Measurements from ENCODE around the gene ALCAM.

The ALCAM gene

GRCh38 chr3:105532251-105532650 lies 165.5 kb downstream of the ALCAM start:
- H3K9me3 ChIP-seq (replicated peaks in 1 of 11), result no peaks in the 10 kb centered on the region
- H3K27me3 ChIP-seq, result no peaks in the 10 kb centered on the region
- no peak overlapping the region for H3K4me2 ChIP-seq
- no peak overlapping the region for H3K27ac ChIP-seq
- no peak for TF ChIP-seq Cebpa-rat (IDR thresholded peaks at IDR 0.05)
- H3K4me1 ChIP-seq, result no peaks in the 10 kb centered on the region
- H3K9ac ChIP-seq, result no peak overlapping the region
- no peak overlapping the region for H3K4me3 ChIP-seq
- H4K20me1 ChIP-seq, result no peaks in the 10 kb centered on the region
- H3K36me3 ChIP-seq, result peaks cover 0 to 73% (median 0%) of the 10 kb centered on the region in 11 experiments; a peak in 8 of 22 replicates

DNA sequence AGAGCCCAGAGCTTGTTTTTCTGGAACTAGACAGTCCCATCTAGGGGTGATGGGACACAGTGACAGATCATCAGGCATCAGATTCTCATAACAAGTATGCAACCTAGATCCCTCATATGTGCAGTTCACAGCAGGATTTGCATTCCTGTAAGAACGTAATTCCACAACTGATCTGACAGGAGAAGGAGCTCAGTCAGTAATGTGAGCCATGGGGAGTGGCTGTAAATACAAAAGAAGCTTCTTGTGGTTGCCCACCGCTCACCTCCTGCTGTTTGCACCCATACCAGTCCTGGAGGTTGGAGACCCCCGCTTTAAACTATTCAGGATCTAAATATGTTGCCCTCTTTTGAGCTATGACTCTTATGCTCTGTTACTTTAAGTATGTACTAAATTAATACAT lies 167.3 kb downstream of the ALCAM start:
- no peaks in the 10 kb centered on the region for H3K27me3 ChIP-seq
- no peak for TF ChIP-seq Cebpa-rat (IDR thresholded peaks at IDR 0.05)
- no peak overlapping the region for H3K4me2 ChIP-seq
- H3K9ac ChIP-seq, result no peak overlapping the region
- no peak overlapping the region for H3K4me3 ChIP-seq
- H3K9me3 ChIP-seq (replicated peaks in 1 of 11), result no peaks in the 10 kb centered on the region
- no peak overlapping the region for H3K27ac ChIP-seq
- H3K36me3 ChIP-seq, result peaks cover 0 to 83% (median 0%) of the 10 kb centered on the region in 11 experiments; a peak in 8 of 22 replicates
- no peaks in the 10 kb centered on the region for H3K4me1 ChIP-seq
- no peaks in the 10 kb centered on the region for H4K20me1 ChIP-seq

GRCh38 chr3:105534491-105534890 lies 167.8 kb downstream of the ALCAM start:
- no peaks in the 10 kb centered on the region for H3K9me3 ChIP-seq (replicated peaks in 1 of 11)
- H3K36me3 ChIP-seq, result peaks cover 0 to 85% (median 0%) of the 10 kb centered on the region in 11 experiments; a peak in 8 of 22 replicates

DNA sequence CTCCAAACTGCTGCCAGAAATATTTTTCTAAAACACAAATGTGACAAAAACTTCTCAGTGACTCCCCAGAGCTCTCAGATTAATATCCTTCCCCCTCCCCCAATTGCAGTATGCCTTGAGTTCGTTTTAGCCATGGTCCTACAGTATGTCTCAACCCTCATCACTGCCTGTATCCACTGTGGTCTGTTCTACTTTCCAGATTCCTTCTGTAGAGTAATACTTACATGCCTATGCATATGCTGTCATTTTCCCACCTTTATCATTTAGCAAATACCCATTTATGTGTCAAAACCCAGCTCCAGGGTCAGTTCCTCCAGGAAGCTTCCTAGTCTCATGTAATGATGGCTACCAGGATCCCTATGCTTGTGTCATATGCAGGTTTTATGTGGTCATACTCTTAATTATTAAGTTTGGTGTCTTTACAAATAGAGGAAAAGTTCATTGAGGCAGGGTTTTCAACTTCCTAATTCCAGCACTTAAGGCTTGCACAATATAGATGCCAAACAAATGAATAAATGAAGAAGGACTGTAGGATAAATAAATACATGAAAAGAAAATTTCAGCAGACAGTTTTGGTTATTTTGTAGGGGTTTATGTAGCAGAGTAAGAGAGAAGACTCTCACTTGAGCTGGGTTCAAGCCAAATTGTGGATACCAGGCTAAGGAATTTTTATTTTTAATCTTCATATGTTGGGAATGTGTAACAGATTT lies 170.8 kb downstream of the ALCAM start:
- Histone ChIP-seq H4K20me1 (no peaks in the 10 kb centered on the region), H3K4me3 (no peak overlapping the region), H3K27me3 (no peaks in the 10 kb centered on the region), H3K27ac (no peak overlapping the region), H3K9me3 (replicated peaks in 1 of 11) (no peaks in the 10 kb centered on the region), H3K4me2 (no peak overlapping the region), H3K36me3 (peaks cover 0 to 98% (median 8%) of the 10 kb centered on the region in 11 experiments; a peak in 13 of 22 replicates), H3K9ac (no peak overlapping the region), H3K4me1 (peaks cover 0 to 6% (median under 1%) of the 10 kb centered on the region in 10 experiments; a peak in 9 of 20 replicates)
- TF ChIP-seq Cebpa-rat (IDR thresholded peaks at IDR 0.05), result no peak

More at GRCh38 chr3:105534491-105534890, 167.8 kb downstream of the ALCAM start:
- Histone ChIP-seq H3K27me3 (no peaks in the 10 kb centered on the region), H3K27ac (no peak overlapping the region), H3K9ac (no peak overlapping the region), H3K4me2 (no peak overlapping the region), H3K4me1 (no peaks in the 10 kb centered on the region), H4K20me1 (no peaks in the 10 kb centered on the region), H3K4me3 (no peak overlapping the region)
- no peak for TF ChIP-seq Cebpa-rat (IDR thresholded peaks at IDR 0.05)

DNA sequence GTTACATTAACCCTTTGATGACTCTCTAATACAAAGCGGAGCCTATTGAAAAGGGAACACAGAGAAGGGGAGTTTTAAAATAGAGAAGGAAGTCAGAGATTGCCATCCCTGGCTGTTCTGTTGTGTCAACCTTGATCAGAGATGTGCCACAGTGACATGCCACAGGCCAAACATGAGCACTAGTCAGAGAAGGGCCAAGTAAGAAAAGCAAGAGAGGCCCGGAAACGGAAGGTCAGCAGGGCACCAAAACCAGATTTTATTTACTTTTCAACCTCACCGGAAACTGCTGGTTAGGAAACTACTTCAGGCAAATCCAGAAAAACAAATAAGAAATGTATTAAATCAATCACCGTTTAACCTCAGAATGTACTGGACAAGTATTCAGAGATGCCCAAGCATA lies 171.8 kb downstream of the ALCAM start:
- no peak overlapping the region for H3K4me2 ChIP-seq
- no peak overlapping the region for H3K27ac ChIP-seq

DNA sequence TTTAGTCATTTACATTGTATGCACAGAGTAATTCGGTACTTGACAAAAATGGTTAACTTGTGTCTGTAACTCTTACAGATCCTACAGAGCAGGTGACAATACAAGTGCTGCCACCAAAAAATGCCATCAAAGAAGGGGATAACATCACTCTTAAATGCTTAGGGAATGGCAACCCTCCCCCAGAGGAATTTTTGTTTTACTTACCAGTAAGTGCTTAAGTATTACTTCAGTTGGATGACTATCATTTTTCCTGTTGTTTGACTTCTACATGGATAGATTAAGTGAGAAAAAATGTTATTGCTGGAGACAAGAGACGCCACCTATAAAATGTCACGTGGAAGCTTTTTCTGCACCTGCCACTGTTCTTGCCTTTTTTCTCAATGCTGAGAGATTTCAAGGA lies 173.2 kb downstream of the ALCAM start:
- Histone ChIP-seq H3K9ac (no peak overlapping the region), H3K4me3 (no peak overlapping the region), H3K9me3 (replicated peaks in 1 of 11) (no peaks in the 10 kb centered on the region), H3K36me3 (peaks cover 0 to 98% (median 8%) of the 10 kb centered on the region in 11 experiments; a peak in 14 of 22 replicates), H3K4me2 (no peak overlapping the region), H3K27ac (no peak overlapping the region), H3K27me3 (no peaks in the 10 kb centered on the region), H4K20me1 (no peaks in the 10 kb centered on the region), H3K4me1 (peaks cover 0 to 15% (median 7%) of the 10 kb centered on the region in 10 experiments; a peak in 11 of 20 replicates)
- TF ChIP-seq Cebpa-rat (IDR thresholded peaks at IDR 0.05), result no peak

More for the DNA sequence above, 171.8 kb downstream of the ALCAM start:
- no peak overlapping the region for H3K4me3 ChIP-seq
- no peaks in the 10 kb centered on the region for H4K20me1 ChIP-seq
- no peak overlapping the region for H3K9ac ChIP-seq
- no peaks in the 10 kb centered on the region for H3K27me3 ChIP-seq
- TF ChIP-seq Cebpa-rat (IDR thresholded peaks at IDR 0.05), result no peak
- H3K9me3 ChIP-seq (replicated peaks in 1 of 11), result no peaks in the 10 kb centered on the region
- peaks cover 0 to 98% (median 8%) of the 10 kb centered on the region in 11 experiments; a peak in 13 of 22 replicates for H3K36me3 ChIP-seq
- H3K4me1 ChIP-seq, result peaks cover 0 to 15% (median 7%) of the 10 kb centered on the region in 10 experiments; a peak in 11 of 20 replicates

- Histone ChIP-seq H3K9ac (no peak overlapping the region), H3K4me2 (peak overlapping the region in 7 of 11 experiments; percentile 4 to 58 (median 33); a peak in 9 of 22 replicates), H3K27ac (no peak overlapping the region), H3K27me3 (no peaks in the 10 kb centered on the region), H3K4me1 (peaks cover 0 to 15% (median 7%) of the 10 kb centered on the region in 10 experiments; a peak in 11 of 20 replicates), H3K9me3 (replicated peaks in 1 of 11) (no peaks in the 10 kb centered on the region), H3K4me3 (no peak overlapping the region), H4K20me1 (no peaks in the 10 kb centered on the region), H3K36me3 (peaks cover 0 to 98% (median 10%) of the 10 kb centered on the region in 11 experiments; a peak in 14 of 22 replicates)
- TF ChIP-seq Cebpa-rat (IDR thresholded peaks at IDR 0.05), result no peak
Observed at GRCh38 chr3:105542282-105543019, 175.7 kb downstream of the ALCAM start.

- H3K9me3 ChIP-seq (replicated peaks in 1 of 11), result no peaks in the 10 kb centered on the region
- H3K9ac ChIP-seq, result no peak overlapping the region
- no peak overlapping the region for H3K4me2 ChIP-seq
- H3K4me3 ChIP-seq, result no peak overlapping the region
- peaks cover 0 to 15% (median 7%) of the 10 kb centered on the region in 10 experiments; a peak in 11 of 20 replicates for H3K4me1 ChIP-seq
- no peak overlapping the region for H3K27ac ChIP-seq
- peaks cover 0 to 99% (median 21%) of the 10 kb centered on the region in 11 experiments; a peak in 14 of 22 replicates for H3K36me3 ChIP-seq
- TF ChIP-seq Cebpa-rat (IDR thresholded peaks at IDR 0.05), result no peak
- no peaks in the 10 kb centered on the region for H3K27me3 ChIP-seq
- H4K20me1 ChIP-seq, result no peaks in the 10 kb centered on the region
Observed at GRCh38 chr3:105545051-105545450, 178.3 kb downstream of the ALCAM start.

DNA sequence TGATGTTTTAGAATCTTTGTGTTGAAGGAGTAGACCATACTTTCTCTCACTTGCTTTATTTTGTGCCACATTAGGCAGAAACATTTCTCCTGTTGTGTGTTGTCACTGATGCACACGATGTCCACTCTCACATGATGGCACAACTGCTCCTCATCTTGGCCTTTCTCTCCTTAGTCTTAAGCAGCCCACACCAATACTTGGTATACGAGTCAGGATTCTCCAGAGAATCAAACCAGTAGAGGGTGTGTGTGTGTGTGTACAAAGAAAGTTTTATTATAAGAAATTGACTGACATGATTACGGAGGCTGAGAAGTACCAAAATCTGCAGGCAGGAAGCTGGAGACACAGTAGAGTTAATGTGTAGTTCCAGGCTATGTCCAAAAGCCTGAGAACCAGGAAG lies 187.1 kb downstream of the ALCAM start:
- no peaks in the 10 kb centered on the region for H3K4me1 ChIP-seq
- peaks cover 0 to 99% (median 16%) of the 10 kb centered on the region in 11 experiments; a peak in 14 of 22 replicates for H3K36me3 ChIP-seq
- no peak overlapping the region for H3K4me3 ChIP-seq
- H3K27me3 ChIP-seq, result no peaks in the 10 kb centered on the region
- no peaks in the 10 kb centered on the region for H4K20me1 ChIP-seq
- H3K9me3 ChIP-seq (replicated peaks in 1 of 11), result no peaks in the 10 kb centered on the region
- H3K4me2 ChIP-seq, result no peak overlapping the region
- no peak for TF ChIP-seq Cebpa-rat (IDR thresholded peaks at IDR 0.05)
- H3K27ac ChIP-seq, result no peak overlapping the region
- H3K9ac ChIP-seq, result no peak overlapping the region
